AG09319 (cell line): ENCODE measurements around the gene IRF6.

ENCODE experiments used
- DNase-seq: peaks from one replicate; pipeline ENCODE4 v3.0.0-alpha.2; 2010; ENCODE audit warnings: low read depth; ENCODE audit errors: extremely low read depth
- CTCF ChIP-seq: IDR thresholded peaks from 2 replicates; pipeline ENCODE4 v1.5.1; 2011; ENCODE audit warnings: low read depth, mild to moderate bottlenecking, inconsistent platforms, low read length, moderate library complexity

Gene IRF6

DNA sequence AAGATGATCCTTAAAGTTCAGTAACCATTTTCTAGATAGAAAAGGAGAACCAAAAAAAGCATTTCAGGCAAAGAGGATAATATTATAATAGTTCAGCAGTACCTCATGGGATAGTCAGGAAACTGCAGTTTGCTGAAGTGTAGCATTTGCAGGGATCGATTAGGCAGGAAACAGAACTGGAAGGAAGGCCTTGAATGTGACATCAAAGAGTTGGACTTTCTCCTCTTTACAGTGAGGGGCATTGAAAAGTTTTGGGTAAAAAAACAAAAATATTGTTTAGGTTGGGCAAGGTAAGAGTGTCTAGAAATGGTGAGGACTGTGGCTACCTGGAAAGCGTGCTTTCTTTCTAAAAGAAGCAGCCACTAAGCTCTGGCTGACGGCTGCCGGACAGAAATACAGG, 8.0 kb upstream of the IRF6 start:
- DNase-seq = no peak
- TF ChIP-seq CTCF = no peak

GRCh38 chr1:209810783-209811182, 4.8 kb upstream of the IRF6 start:
- no peak for DNase-seq
- TF ChIP-seq CTCF = no peak

DNA sequence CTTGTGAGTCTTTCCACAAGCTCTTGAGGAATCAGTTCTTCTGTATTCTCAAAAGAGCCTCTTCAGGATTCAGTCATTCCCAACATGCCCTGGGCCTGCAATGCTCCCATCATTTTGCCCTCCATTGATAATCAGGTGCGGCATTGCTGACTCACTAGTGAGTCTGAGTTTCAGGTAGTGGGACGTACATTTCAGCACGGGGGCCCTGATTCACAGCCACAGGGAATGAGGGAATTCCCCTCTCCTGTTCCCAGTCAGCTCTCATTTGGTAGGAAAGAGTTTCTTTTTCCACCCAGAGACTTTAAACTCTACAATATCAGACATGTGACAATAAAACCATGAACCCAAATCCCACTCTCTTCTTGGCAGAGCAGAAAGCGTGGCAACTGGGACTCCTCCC, 3.7 kb upstream of the IRF6 start:
- TF ChIP-seq CTCF = no peak
- DNase-seq = no peak

GRCh38 chr1:209808059-209808581, 2.2 kb upstream of the IRF6 start:
- DNase-seq = peak; percentile 52
- TF ChIP-seq CTCF = no peak

GRCh38 chr1:209807509-209807908, 1.6 kb upstream of the IRF6 start:
- no peak for DNase-seq
- TF ChIP-seq CTCF = no peak

GRCh38 chr1:209805341-209805781, 581 bp downstream of the IRF6 start:
- DNase-seq = no peak
- no peak for TF ChIP-seq CTCF

- DNase-seq = no peak
- no peak for TF ChIP-seq CTCF
These were observed 2.4 kb downstream of the IRF6 start for GRCh38 chr1:209803568-209803967.
